GM12891 (cell line): Measurements from ENCODE around the gene DEDD2.

ENCODE experiments used
- POLR2A ChIP-seq: IDR thresholded peaks from 2 replicates; pipeline ENCODE4 v1.6.1; 2011; ENCODE audit warnings: low read depth, low read length, control low read depth
- POLR2AphosphoS5 ChIP-seq: IDR thresholded peaks from 2 replicates; pipeline ENCODE4 v1.6.1; 2011; ENCODE audit warnings: low read depth, low read length, control low read depth
- SPI1 ChIP-seq: IDR thresholded peaks from 2 replicates; pipeline ENCODE4 v1.6.1; 2011; ENCODE audit warnings: low read depth, low read length, control low read depth
- TAF1 ChIP-seq: IDR thresholded peaks from 2 replicates; pipeline ENCODE4 v1.6.1; 2011; ENCODE audit warnings: low read depth, low read length, control low read depth

- TF ChIP-seq POLR2AphosphoS5 (no peak), POLR2A (no peak), TAF1 (no peak), SPI1 (no peak)
These were observed 16.3 kb upstream of the DEDD2 start for GRCh38 chr19:42233678-42234292.
